ENCODE results near the gene DHCR7. TPM values are rescaled to one million over a fixed set of nuclear protein-coding genes. Genes with fewer than 3 reads are reported as not detected.

The DHCR7 gene
- total and polyA plus RNA-seq, 2 experiments from 2014 or later: 50.0 to 158 TPM

- Histone ChIP-seq H3K36me3 (peaks cover 12% of the 10 kb centered on the region), H3K27ac (no peak overlapping the region), H3K9me3 (ENCODE audit: low read depth) (no peaks in the 10 kb centered on the region), H3K27me3 (no peaks in the 10 kb centered on the region), H3K4me1 (ENCODE audit: low read depth) (peaks cover 21% of the 10 kb centered on the region), H3K4me3 (no peak overlapping the region)
- no peak for TF ChIP-seq CTCF (IDR thresholded peaks at IDR 0.05; ENCODE audit: low read depth, low read length)
- DNase-seq (ENCODE audit: low read depth in 1 of 2, low spot score in 1 of 2): no peak
Observed at GRCh38 chr11:71486320-71486719, 38.1 kb upstream of the DHCR7 start.

DNA sequence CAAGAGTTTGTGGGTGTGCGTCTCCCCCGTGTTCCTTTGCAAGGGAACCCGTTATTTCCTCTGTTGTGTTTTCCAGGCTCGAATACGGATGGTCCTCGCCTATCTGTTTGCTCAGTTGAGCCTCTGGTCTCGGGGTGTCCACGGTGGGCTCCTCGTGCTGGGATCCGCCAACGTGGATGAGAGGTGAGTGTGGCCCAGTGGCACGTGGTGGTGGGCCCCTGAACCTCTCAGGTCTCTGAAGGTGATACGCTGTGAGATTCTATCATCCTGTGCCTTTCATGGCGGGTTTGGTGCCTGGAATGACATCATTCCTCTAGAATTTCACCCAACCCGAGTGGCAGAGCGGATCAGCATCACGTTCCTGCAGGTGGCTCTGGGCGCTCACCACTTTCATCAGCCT lies 37.3 kb upstream of the DHCR7 start:
- Histone ChIP-seq H3K9me3 (ENCODE audit: low read depth) (no peaks in the 10 kb centered on the region), H3K36me3 (peaks cover 12% of the 10 kb centered on the region), H3K27ac (no peak overlapping the region), H3K27me3 (no peaks in the 10 kb centered on the region), H3K4me3 (no peak overlapping the region), H3K4me1 (ENCODE audit: low read depth) (peaks cover 21% of the 10 kb centered on the region)
- no peak for TF ChIP-seq CTCF (IDR thresholded peaks at IDR 0.05; ENCODE audit: low read depth, low read length)
- no peak for DNase-seq (ENCODE audit: low read depth in 1 of 2, low spot score in 1 of 2)

DNA sequence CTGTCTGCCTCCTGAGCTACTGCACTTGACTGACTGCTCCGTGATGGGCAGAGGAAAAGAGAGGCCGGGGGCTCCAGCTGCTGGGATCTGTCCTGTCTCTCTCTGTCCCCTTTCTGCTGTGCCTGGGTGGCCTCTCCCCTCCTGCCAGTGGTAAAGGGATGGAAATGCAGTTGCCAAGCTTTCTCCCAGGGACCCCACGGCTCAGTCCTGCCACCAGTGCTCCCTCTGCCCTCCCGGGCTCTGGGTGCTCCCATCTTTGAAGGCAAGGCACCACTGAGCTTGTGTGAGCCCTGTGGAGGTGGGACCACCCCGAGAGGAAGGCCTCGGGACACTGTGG lies 36.8 kb upstream of the DHCR7 start:
- no peak overlapping the region for H3K27ac ChIP-seq
- H3K9me3 ChIP-seq (ENCODE audit: low read depth): no peaks in the 10 kb centered on the region
- H3K4me3 ChIP-seq: no peak overlapping the region
- DNase-seq (ENCODE audit: low read depth in 1 of 2, low spot score in 1 of 2): no peak
- peaks cover 21% of the 10 kb centered on the region for H3K4me1 ChIP-seq (ENCODE audit: low read depth)
- no peaks in the 10 kb centered on the region for H3K27me3 ChIP-seq
- H3K36me3 ChIP-seq: peaks cover 12% of the 10 kb centered on the region
- no peak for TF ChIP-seq CTCF (IDR thresholded peaks at IDR 0.05; ENCODE audit: low read depth, low read length)

GRCh38 chr11:71484248-71485062 lies 36.3 kb upstream of the DHCR7 start:
- no peak for DNase-seq (ENCODE audit: low read depth in 1 of 2, low spot score in 1 of 2)
- peaks cover 12% of the 10 kb centered on the region for H3K36me3 ChIP-seq
- H3K4me1 ChIP-seq (ENCODE audit: low read depth): peaks cover 17% of the 10 kb centered on the region
- H3K4me3 ChIP-seq: no peak overlapping the region
- no peak overlapping the region for H3K27ac ChIP-seq
- H3K9me3 ChIP-seq (ENCODE audit: low read depth): no peaks in the 10 kb centered on the region
- TF ChIP-seq CTCF (IDR thresholded peaks at IDR 0.05; ENCODE audit: low read depth, low read length): no peak
- H3K27me3 ChIP-seq: no peaks in the 10 kb centered on the region

DNA sequence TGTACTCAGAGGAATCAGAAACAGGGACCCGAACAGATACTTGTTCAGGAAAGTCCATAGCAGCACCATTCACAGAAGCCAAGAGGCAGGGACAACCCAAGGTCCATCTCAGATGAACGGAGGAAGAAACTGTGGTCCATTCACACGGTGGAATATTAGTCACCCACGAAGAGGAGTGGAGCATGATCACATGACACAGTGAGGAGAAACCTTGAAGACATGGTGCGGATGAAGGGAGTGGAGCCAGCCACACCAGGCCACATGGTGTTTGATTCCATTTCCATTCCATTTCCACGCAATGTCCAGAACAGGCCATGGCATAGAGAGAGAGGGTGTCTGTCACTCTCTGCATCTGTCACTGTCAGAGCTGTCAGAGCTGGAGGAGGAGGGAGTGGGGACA lies 35.5 kb upstream of the DHCR7 start:
- no peaks in the 10 kb centered on the region for H3K9me3 ChIP-seq (ENCODE audit: low read depth)
- peaks cover 12% of the 10 kb centered on the region for H3K36me3 ChIP-seq
- H3K27ac ChIP-seq: no peak overlapping the region
- peaks cover 10% of the 10 kb centered on the region for H3K4me1 ChIP-seq (ENCODE audit: low read depth)
- TF ChIP-seq CTCF (IDR thresholded peaks at IDR 0.05; ENCODE audit: low read depth, low read length): no peak
- no peak overlapping the region for H3K4me3 ChIP-seq
- H3K27me3 ChIP-seq: no peaks in the 10 kb centered on the region
- DNase-seq (ENCODE audit: low read depth in 1 of 2, low spot score in 1 of 2): no peak
